ENCODE data around the gene LNX1.

GRCh38 chr4:53534684-53535083 lies 56.6 kb downstream of the LNX1 start:
- TF ChIP-seq ZFX (IDR thresholded peaks at IDR 0.05) = no peak
- TF ChIP-seq, protein P1, sequence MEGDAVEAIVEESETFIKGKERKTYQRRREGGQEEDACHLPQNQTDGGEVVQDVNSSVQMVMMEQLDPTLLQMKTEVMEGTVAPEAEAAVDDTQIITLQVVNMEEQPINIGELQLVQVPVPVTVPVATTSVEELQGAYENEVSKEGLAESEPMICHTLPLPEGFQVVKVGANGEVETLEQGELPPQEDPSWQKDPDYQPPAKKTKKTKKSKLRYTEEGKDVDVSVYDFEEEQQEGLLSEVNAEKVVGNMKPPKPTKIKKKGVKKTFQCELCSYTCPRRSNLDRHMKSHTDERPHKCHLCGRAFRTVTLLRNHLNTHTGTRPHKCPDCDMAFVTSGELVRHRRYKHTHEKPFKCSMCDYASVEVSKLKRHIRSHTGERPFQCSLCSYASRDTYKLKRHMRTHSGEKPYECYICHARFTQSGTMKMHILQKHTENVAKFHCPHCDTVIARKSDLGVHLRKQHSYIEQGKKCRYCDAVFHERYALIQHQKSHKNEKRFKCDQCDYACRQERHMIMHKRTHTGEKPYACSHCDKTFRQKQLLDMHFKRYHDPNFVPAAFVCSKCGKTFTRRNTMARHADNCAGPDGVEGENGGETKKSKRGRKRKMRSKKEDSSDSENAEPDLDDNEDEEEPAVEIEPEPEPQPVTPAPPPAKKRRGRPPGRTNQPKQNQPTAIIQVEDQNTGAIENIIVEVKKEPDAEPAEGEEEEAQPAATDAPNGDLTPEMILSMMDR (conservative IDR thresholded peaks at IDR 0.05) = no peak

Data from C4-2B (cell line).